HCT116 (cell line): ENCODE data around the gene CCDC134. TPM values are rescaled to one million over a fixed set of nuclear protein-coding genes. Genes with fewer than 3 reads are reported as not detected.

Source experiments
- ATAC-seq: fragments of 200-7000 bp; cut with Tn5 transposase; 2 replicates; pipeline ENCODE4 v1.9.1; 2020; ENCODE audit warnings: mild to moderate bottlenecking, moderate library complexity
- BruUV-seq: library from RNA; stranded (reverse); fragments of 400-500 nt; replicated peaks from 2 replicates; lab custom pipeline; 2021; lab: Mats Ljungman, UMichigan
- CTCF ChIA-PET: fragments of 300-600 bp; sonication (Branson Sonifier 250); formaldehyde crosslinking; loops from one replicate; lab custom pipeline; 2021; ENCODE audit warnings: antibody characterized with exemption; lab: Charles Lee
- POLR2A ChIA-PET: fragments of 300-600, 350-600 bp; sonication (Branson Sonifier 250); formaldehyde crosslinking; loops from one replicate; lab custom pipeline; 2021; ENCODE audit warnings: antibody characterized with exemption; lab: Charles Lee
- RAD21 ChIA-PET, 2 experiments: fragments of 300-600 bp; sonication (Branson Sonifier 250); formaldehyde crosslinking; loops; one replicate each; lab custom pipeline; 2023; ENCODE audit warnings: low total read pairs in 2 of 2; ENCODE audit not compliant: uncharacterized antibody in 2 of 2, unreplicated experiment in 2 of 2, low non-redundant PET in 1 of 2; lab: Charles Lee
- DNase-seq: peaks from one replicate; pipeline ENCODE4 v3.0.0-alpha.2; 2010; ENCODE audit warnings: low read depth, low spot score
- H2AFZ ChIP-seq: fragments of 200-600 bp; shearing (Covaris generic), sonication (generic); 2 replicates; pipeline ENCODE4 v1.6.1; 2017; ENCODE audit warnings: low read depth, mixed run types, mixed read lengths, antibody characterized with exemption, low read length; ENCODE audit not compliant: poor library complexity, severe bottlenecking
- H3K27ac ChIP-seq: 2 replicates; pipeline ENCODE4 v1.5.1; 2012; ENCODE audit warnings: low read depth, low read length
- H3K27me3 ChIP-seq: fragments of 200-600 bp; sonication (generic); 2 replicates; pipeline ENCODE4 v1.6.1; 2016; ENCODE audit warnings: mixed run types, low read length, mixed read lengths; ENCODE audit not compliant: insufficient read depth
- H3K36me3 ChIP-seq, 2 experiments: fragments of 200-500 bp in 1 of 2; fragments of 200-600 bp in 1 of 2; sonication (Bioruptor generic) in 1 of 2; sonication (generic) in 1 of 2; 2 replicates each; pipeline versions ENCODE4 v1.5.1 to v1.6.1; 2014 to 2016; ENCODE audit warnings: low read length in 2 of 2, inconsistent platforms in 1 of 2, mixed read lengths in 1 of 2, mixed run types in 1 of 2; ENCODE audit not compliant: insufficient read depth in 2 of 2, control insufficient read depth in 1 of 2
- H3K4me1 ChIP-seq, 2 experiments: fragments of 200-600 bp in 1 of 2; sonication (generic) in 1 of 2; 2 replicates each; pipeline versions ENCODE4 v1.5.1 to v1.6.1; 2012 to 2017; ENCODE audit warnings: low read length in 2 of 2, inconsistent platforms in 1 of 2, mild to moderate bottlenecking in 1 of 2, mixed read lengths in 1 of 2, mixed run types in 1 of 2, moderate library complexity in 1 of 2; ENCODE audit not compliant: insufficient read depth in 2 of 2, control insufficient read depth in 1 of 2
- H3K4me2 ChIP-seq: fragments of 200-600 bp; sonication (generic); 2 replicates; pipeline ENCODE4 v1.6.1; 2017; ENCODE audit warnings: mixed run types, low read length, mixed read lengths
- H3K4me3 ChIP-seq, 2 experiments: fragments of 200-600 bp in 1 of 2; sonication (generic) in 1 of 2; replicated peaks in 1 of 2; 2 replicates each; pipeline ENCODE4 v1.5.1; 2011 to 2016; ENCODE audit warnings: low read length in 2 of 2, control low read depth in 1 of 2, low read depth in 1 of 2, mild to moderate bottlenecking in 1 of 2, mixed read lengths in 1 of 2, mixed run types in 1 of 2
- H3K79me2 ChIP-seq: fragments of 200-600 bp; sonication (generic); 2 replicates; pipeline ENCODE4 v1.6.1; 2017; ENCODE audit warnings: mild to moderate bottlenecking, mixed run types, low read length, moderate library complexity, mixed read lengths; ENCODE audit not compliant: insufficient read depth
- H3K9ac ChIP-seq: fragments of 200-600 bp; sonication (generic); 2 replicates; pipeline ENCODE4 v1.6.1; 2016; ENCODE audit warnings: low read length, mixed read lengths
- H3K9me2 ChIP-seq: fragments of 200-600 bp; sonication (generic), shearing (Covaris generic); 2 replicates; pipeline ENCODE4 v1.6.1; 2017; ENCODE audit warnings: mixed run types, mild to moderate bottlenecking, moderate library complexity; ENCODE audit not compliant: insufficient read depth
- H3K9me3 ChIP-seq, 2 experiments: fragments of 200-500 bp in 1 of 2; fragments of 200-600 bp in 1 of 2; sonication (Bioruptor generic) in 1 of 2; sonication (generic) in 1 of 2; 2 replicates each; pipeline ENCODE4 v1.6.1; 2014 to 2017; ENCODE audit warnings: low read length in 2 of 2, mixed read lengths in 2 of 2, inconsistent platforms in 1 of 2, low read depth in 1 of 2, mild to moderate bottlenecking in 1 of 2, mixed run types in 1 of 2, moderate library complexity in 1 of 2; ENCODE audit not compliant: control insufficient read depth in 1 of 2, insufficient read depth in 1 of 2
- H4K20me1 ChIP-seq: fragments of 200-600 bp; sonication (generic), shearing (Covaris generic); 2 replicates; pipeline ENCODE4 v1.6.1; 2017; ENCODE audit warnings: mixed run types, mild to moderate bottlenecking, moderate library complexity; ENCODE audit not compliant: insufficient read depth
- CBX3 ChIP-seq: IDR thresholded peaks from 2 replicates; pipeline ENCODE4 v1.6.1; 2012; ENCODE audit warnings: low read depth
- EGR1 ChIP-seq: IDR thresholded peaks from 2 replicates; pipeline ENCODE4 v1.6.1; 2012; ENCODE audit warnings: low read depth
- ELF1 ChIP-seq: IDR thresholded peaks from 2 replicates; pipeline ENCODE4 v1.6.1; 2012; ENCODE audit warnings: low read depth, borderline replicate concordance
- EZH2 ChIP-seq: fragments of 200-600 bp; sonication (generic); IDR thresholded peaks from 2 replicates; pipeline ENCODE4 v1.6.1; 2017; ENCODE audit warnings: antibody characterized with exemption, mixed run types
- FOSL1 ChIP-seq: IDR thresholded peaks from 2 replicates; pipeline ENCODE4 v1.6.1; 2012; ENCODE audit warnings: low read depth
- POLR2A ChIP-seq: IDR thresholded peaks from 2 replicates; pipeline ENCODE4 v1.7.0; 2011; ENCODE audit warnings: borderline replicate concordance; ENCODE audit not compliant: insufficient read depth, insufficient read length; ENCODE audit errors: extremely low read depth
- POLR2AphosphoS5 ChIP-seq: IDR thresholded peaks from 2 replicates; pipeline ENCODE4 v1.6.1; 2011; ENCODE audit warnings: mild to moderate bottlenecking, low read depth, low read length, moderate library complexity
- RAD21 ChIP-seq: IDR thresholded peaks from 2 replicates; pipeline ENCODE4 v1.6.1; 2012; ENCODE audit warnings: low read depth, mild to moderate bottlenecking
- SP1 ChIP-seq: IDR thresholded peaks from 2 replicates; pipeline ENCODE4 v1.6.1; 2012; ENCODE audit warnings: low read depth
- SRF ChIP-seq: IDR thresholded peaks from 2 replicates; pipeline ENCODE4 v1.6.1; 2012; ENCODE audit warnings: low read depth
- YY1 ChIP-seq: IDR thresholded peaks from 2 replicates; pipeline ENCODE4 v1.6.1; 2011; ENCODE audit warnings: low read length, low read depth, moderate library complexity, mild to moderate bottlenecking; ENCODE audit not compliant: insufficient replicate concordance; ENCODE audit errors: extremely low read depth
- ZFX ChIP-seq: fragments of 450-650 bp; IDR thresholded peaks from 2 replicates; pipeline ENCODE4 v1.6.1; 2017
- intact Hi-C: fragments of 100-400 bp; cut with micrococcal nuclease; formaldehyde crosslinking; loops from 2 replicates; pipeline ENCODE4 v1.10.0; 2022
- total RNA-seq: library from RNA; stranded (reverse); gene quantifications from one replicate; pipeline ENCODE4 v1.2.1, GENCODE V29; 2021; ENCODE audit not compliant: unreplicated experiment
- TF ChIP-seq, protein P1 (sequence below): IDR thresholded peaks from 2 replicates; pipeline ENCODE4 v1.6.1; 2012; ENCODE audit warnings: low read depth
- TF ChIP-seq, protein P2 (sequence below): IDR thresholded peaks from 2 replicates; pipeline ENCODE4 v1.6.1; 2012

The CCDC134 gene
- total RNA-seq, 1 experiment from 2014 or later = 15.8 TPM

DNA sequence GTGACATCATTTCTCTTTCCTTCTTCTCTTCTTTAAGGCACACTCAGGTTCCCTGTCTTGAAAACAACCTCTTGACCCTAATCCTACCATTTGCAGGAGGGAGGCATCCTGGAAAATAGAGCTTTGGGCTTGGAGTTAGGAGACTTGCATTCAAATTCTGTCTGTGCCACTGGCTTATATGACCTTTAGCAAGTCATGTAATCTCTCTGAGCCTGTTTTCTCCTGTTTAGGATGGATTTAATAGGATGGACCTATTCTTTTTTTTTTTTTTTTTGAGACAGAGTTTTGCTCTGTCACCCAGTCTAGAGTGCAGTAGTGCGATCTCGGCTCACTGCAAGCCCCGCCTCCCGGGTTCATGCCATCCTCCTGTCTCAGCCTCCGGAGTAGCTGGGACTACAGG lies 25.1 kb upstream of the CCDC134 start:
- Histone ChIP-seq H3K4me1 (peaks cover 7 to 34% of the 10 kb centered on the region in 2 experiments), H3K4me2 (no peak overlapping the region), H2AFZ (no peak overlapping the region), H3K27ac (no peak overlapping the region), H3K4me3 (no peak overlapping the region), H3K79me2 (no peaks in the 10 kb centered on the region), H3K9me2 (0 out of 2 replicates have a peak, but pooled peaks cover 2% of the 10 kb centered on the region), H3K27me3 (no peaks in the 10 kb centered on the region), H3K9me3 (no peaks in the 10 kb centered on the region), H3K9ac (no peak overlapping the region), H3K36me3 (no peaks in the 10 kb centered on the region), H4K20me1 (no peaks in the 10 kb centered on the region)
- DNase-seq (no peak), ATAC-seq (no peak)
- POLR2A ChIA-PET = no interaction called here
- RAD21 ChIA-PET = no interaction called here
- BruUV-seq = no TSS peak
- intact Hi-C loops = no loop called here
- TF ChIP-seq FOSL1 (no peak), CBX3 (no peak), SRF (no peak), EGR1 (no peak), YY1 (no peak), POLR2A (no peak), ZFX (no peak), EZH2 (no peak), POLR2AphosphoS5 (no peak), RAD21 (no peak), ELF1 (no peak), SP1 (no peak)
- TF ChIP-seq, protein P1, sequence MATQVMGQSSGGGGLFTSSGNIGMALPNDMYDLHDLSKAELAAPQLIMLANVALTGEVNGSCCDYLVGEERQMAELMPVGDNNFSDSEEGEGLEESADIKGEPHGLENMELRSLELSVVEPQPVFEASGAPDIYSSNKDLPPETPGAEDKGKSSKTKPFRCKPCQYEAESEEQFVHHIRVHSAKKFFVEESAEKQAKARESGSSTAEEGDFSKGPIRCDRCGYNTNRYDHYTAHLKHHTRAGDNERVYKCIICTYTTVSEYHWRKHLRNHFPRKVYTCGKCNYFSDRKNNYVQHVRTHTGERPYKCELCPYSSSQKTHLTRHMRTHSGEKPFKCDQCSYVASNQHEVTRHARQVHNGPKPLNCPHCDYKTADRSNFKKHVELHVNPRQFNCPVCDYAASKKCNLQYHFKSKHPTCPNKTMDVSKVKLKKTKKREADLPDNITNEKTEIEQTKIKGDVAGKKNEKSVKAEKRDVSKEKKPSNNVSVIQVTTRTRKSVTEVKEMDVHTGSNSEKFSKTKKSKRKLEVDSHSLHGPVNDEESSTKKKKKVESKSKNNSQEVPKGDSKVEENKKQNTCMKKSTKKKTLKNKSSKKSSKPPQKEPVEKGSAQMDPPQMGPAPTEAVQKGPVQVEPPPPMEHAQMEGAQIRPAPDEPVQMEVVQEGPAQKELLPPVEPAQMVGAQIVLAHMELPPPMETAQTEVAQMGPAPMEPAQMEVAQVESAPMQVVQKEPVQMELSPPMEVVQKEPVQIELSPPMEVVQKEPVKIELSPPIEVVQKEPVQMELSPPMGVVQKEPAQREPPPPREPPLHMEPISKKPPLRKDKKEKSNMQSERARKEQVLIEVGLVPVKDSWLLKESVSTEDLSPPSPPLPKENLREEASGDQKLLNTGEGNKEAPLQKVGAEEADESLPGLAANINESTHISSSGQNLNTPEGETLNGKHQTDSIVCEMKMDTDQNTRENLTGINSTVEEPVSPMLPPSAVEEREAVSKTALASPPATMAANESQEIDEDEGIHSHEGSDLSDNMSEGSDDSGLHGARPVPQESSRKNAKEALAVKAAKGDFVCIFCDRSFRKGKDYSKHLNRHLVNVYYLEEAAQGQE = no peak
- TF ChIP-seq, protein P2, sequence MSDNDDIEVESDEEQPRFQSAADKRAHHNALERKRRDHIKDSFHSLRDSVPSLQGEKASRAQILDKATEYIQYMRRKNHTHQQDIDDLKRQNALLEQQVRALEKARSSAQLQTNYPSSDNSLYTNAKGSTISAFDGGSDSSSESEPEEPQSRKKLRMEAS = no peak
- CTCF ChIA-PET = no interaction called here
